ENCODE measurements around the gene ACTL6B. TPM values are rescaled to one million over a fixed set of nuclear protein-coding genes. Genes with fewer than 3 reads are reported as not detected.

The ACTL6B gene
- total and polyA plus RNA-seq, 2 donors (not counting 3 experiments of a cell fraction or from before 2014, with no cell fraction given), result not detected

DNA sequence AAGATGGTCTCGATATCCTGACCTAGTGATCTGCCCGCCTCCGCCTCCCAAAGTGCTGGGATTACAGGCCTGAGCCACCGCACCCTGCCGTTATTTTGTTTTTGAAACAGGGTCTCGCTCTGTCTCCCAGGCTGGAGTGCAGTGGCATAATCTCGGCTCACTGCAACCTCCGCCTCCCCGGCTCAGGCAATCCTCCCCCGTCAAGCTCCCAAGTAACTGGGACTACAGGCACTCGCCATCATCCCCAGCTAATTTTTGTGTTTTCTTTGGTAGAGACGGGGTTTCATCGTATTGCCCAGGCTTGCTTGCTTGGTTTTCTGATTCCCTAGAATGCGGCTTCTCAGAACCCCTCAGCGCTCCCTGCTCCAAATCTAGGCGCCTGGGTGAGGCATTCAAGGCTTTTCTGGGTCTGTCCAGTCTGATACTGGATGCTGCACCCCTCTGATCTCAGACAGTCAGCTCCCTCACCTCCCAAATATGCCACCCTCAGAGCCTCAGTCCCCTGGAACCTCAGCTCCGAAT lies 16.2 kb downstream of the ACTL6B start:
- no peaks in the 10 kb centered on the region for H3K9me3 ChIP-seq (replicated peaks; ENCODE audit: control insufficient read depth, insufficient read depth, low read length)
- POLR2A ChIA-PET, result no interaction called here
- dilution Hi-C loops (cut with MboI; ENCODE audit: extremely low pct_ligation_motif_present, low sequenced_read_pairs), result no loop called here

More for the DNA sequence above, 16.2 kb downstream of the ACTL6B start:
- no peak overlapping the region for H3K4me3 ChIP-seq (replicated peaks in 1 of 3; ENCODE audit: insufficient read depth in 1 of 3, low read depth in 1 of 3, low read length in 3 of 3)
- FAIRE-seq (no peak), DNase-seq (ENCODE audit: low read depth, low spot score) (no peak)
- intact Hi-C loops (cut with micrococcal nuclease), result no loop called here
- no peaks in the 10 kb centered on the region for H3K9me1 ChIP-seq (replicated peaks; ENCODE audit: control insufficient read depth, extremely low read depth, insufficient read depth, low read length)
- H3K4me2 ChIP-seq (ENCODE audit: insufficient read depth, low read length), result no peak overlapping the region
- H3K27me3 ChIP-seq (ENCODE audit: control insufficient read depth in 2 of 2, insufficient read depth in 2 of 2, low read length in 2 of 2), result peaks cover 0 to 4% of the 10 kb centered on the region in 2 experiments
- no peak for TF ChIP-seq MYC (IDR thresholded peaks at IDR 0.05; ENCODE audit: low read depth, low read length)
- TF ChIP-seq POLR2A (IDR thresholded peaks at IDR 0.05; ENCODE audit: low read depth, low read length), result no peak
- TF ChIP-seq, protein P1, sequence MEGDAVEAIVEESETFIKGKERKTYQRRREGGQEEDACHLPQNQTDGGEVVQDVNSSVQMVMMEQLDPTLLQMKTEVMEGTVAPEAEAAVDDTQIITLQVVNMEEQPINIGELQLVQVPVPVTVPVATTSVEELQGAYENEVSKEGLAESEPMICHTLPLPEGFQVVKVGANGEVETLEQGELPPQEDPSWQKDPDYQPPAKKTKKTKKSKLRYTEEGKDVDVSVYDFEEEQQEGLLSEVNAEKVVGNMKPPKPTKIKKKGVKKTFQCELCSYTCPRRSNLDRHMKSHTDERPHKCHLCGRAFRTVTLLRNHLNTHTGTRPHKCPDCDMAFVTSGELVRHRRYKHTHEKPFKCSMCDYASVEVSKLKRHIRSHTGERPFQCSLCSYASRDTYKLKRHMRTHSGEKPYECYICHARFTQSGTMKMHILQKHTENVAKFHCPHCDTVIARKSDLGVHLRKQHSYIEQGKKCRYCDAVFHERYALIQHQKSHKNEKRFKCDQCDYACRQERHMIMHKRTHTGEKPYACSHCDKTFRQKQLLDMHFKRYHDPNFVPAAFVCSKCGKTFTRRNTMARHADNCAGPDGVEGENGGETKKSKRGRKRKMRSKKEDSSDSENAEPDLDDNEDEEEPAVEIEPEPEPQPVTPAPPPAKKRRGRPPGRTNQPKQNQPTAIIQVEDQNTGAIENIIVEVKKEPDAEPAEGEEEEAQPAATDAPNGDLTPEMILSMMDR (IDR thresholded peaks at IDR 0.05; ENCODE audit: extremely low read depth in 1 of 2, insufficient read depth in 1 of 2, low read depth in 1 of 2, low read length in 2 of 2), result no peak
- TF ChIP-seq, protein P2, sequence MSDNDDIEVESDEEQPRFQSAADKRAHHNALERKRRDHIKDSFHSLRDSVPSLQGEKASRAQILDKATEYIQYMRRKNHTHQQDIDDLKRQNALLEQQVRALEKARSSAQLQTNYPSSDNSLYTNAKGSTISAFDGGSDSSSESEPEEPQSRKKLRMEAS (IDR thresholded peaks at IDR 0.05; ENCODE audit: insufficient read depth, insufficient read length), result no peak
- no peak for TF ChIP-seq GATA2 (IDR thresholded peaks at IDR 0.05; ENCODE audit: insufficient read depth, insufficient read length, low read depth, low read length)
- TF ChIP-seq FOS (IDR thresholded peaks at IDR 0.05; ENCODE audit: borderline replicate concordance, insufficient read depth, low read length), result no peak
- TF ChIP-seq POLR2AphosphoS5 (IDR thresholded peaks at IDR 0.05; ENCODE audit: insufficient read depth, low read depth, low read length), result no peak
- no peak for TF ChIP-seq EZH2 (IDR thresholded peaks at IDR 0.05; ENCODE audit: borderline replicate concordance, low read depth, low read length, severe bottlenecking)
- no peak for TF ChIP-seq JUN (IDR thresholded peaks at IDR 0.05; ENCODE audit: borderline replicate concordance, insufficient read depth, insufficient read length, low read depth)
- CTCF ChIA-PET, result interaction anchor here (0.8 to 1.9 kb wide), 2 partner anchors 11 to 38 kb away, joined by 3 to 8 read pairs; partner anchors contain the start of gene PCOLCE
- no peaks in the 10 kb centered on the region for H4K20me1 ChIP-seq (replicated peaks; ENCODE audit: control insufficient read depth, extremely low read depth, insufficient read depth, low read length)
- no TSS peak for BruUV-seq (replicated peaks)
- H3K9ac ChIP-seq (replicated peaks; ENCODE audit: extremely low read depth, insufficient read depth, low read length), result no peak overlapping the region
- no peaks in the 10 kb centered on the region for H3K4me1 ChIP-seq (ENCODE audit: control insufficient read depth, extremely low read depth, insufficient read depth, low read length)
- H3K36me3 ChIP-seq (ENCODE audit: control insufficient read depth in 2 of 2, extremely low read depth in 1 of 2, insufficient read depth in 2 of 2, low read length in 2 of 2), result no peaks in the 10 kb centered on the region
- no peak overlapping the region for H2AFZ ChIP-seq (ENCODE audit: low read depth, low read length)
- no peak overlapping the region for H3K27ac ChIP-seq (ENCODE audit: insufficient read depth, low read depth, low read length)
- H3K79me2 ChIP-seq (ENCODE audit: control insufficient read depth, insufficient read depth, low read length), result no peaks in the 10 kb centered on the region
